Stimulated activated CD4-positive, alpha-beta T cell treated with anti-CD3 and anti-CD28 coated beads, Interleukin-4, amount 100 ng/mL, for 48 hours (primary cell): ENCODE data around the gene EPHB2.

Experiments used
- DNase-seq, 2 donors: peaks; one replicate each; pipeline ENCODE4 v3.0.0-alpha.2; 2020; ENCODE audit warnings: low read depth in 2 of 2

The EPHB2 gene

GRCh38 chr1:22751124-22751531 lies 40.5 kb downstream of the EPHB2 start:
- DNase-seq, result no peak

- no peak for DNase-seq
Observed at GRCh38 chr1:22752339-22752738, 41.7 kb downstream of the EPHB2 start.

GRCh38 chr1:22753481-22753971 lies 42.9 kb downstream of the EPHB2 start:
- DNase-seq, result no peak

- no peak for DNase-seq
Observed at GRCh38 chr1:22754106-22754768, 43.6 kb downstream of the EPHB2 start.

GRCh38 chr1:22754824-22755223 lies 44.2 kb downstream of the EPHB2 start:
- DNase-seq, result no peak

GRCh38 chr1:22755641-22756040 lies 45.0 kb downstream of the EPHB2 start:
- DNase-seq, result no peak

GRCh38 chr1:22756125-22756735 lies 45.6 kb downstream of the EPHB2 start:
- DNase-seq, result no peak

GRCh38 chr1:22760455-22760854 lies 49.8 kb downstream of the EPHB2 start:
- no peak for DNase-seq

GRCh38 chr1:22761101-22761500 lies 50.5 kb downstream of the EPHB2 start:
- DNase-seq, result no peak

GRCh38 chr1:22761821-22762220 lies 51.2 kb downstream of the EPHB2 start:
- DNase-seq, result no peak

GRCh38 chr1:22763487-22764200 lies 53.0 kb downstream of the EPHB2 start:
- DNase-seq, result no peak

GRCh38 chr1:22767852-22768251 lies 57.2 kb downstream of the EPHB2 start:
- DNase-seq, result no peak

- no peak for DNase-seq
Observed at GRCh38 chr1:22769932-22770331, 59.3 kb downstream of the EPHB2 start.

GRCh38 chr1:22772014-22772413 lies 61.4 kb downstream of the EPHB2 start:
- no peak for DNase-seq

GRCh38 chr1:22773981-22774832 lies 63.6 kb downstream of the EPHB2 start:
- no peak for DNase-seq

- no peak for DNase-seq
Observed at GRCh38 chr1:22774833-22775182, 64.2 kb downstream of the EPHB2 start.

- no peak for DNase-seq
Observed at GRCh38 chr1:22775478-22775877, 64.8 kb downstream of the EPHB2 start.

GRCh38 chr1:22776035-22776613 lies 65.5 kb downstream of the EPHB2 start:
- DNase-seq, result no peak

- DNase-seq, result no peak
Observed at GRCh38 chr1:22777388-22778057, 66.9 kb downstream of the EPHB2 start.

GRCh38 chr1:22778408-22778807 lies 67.8 kb downstream of the EPHB2 start:
- DNase-seq, result no peak

- no peak for DNase-seq
Observed at GRCh38 chr1:22778862-22779520, 68.4 kb downstream of the EPHB2 start.
